Adrenal gland (tissue), 12 donors: ENCODE measurements around the gene FAM149B1. TPM values are rescaled to one million over a fixed set of nuclear protein-coding genes. Genes with fewer than 3 reads are reported as not detected.
A peak's percentile ranks its signal among the peaks of the same experiment; 100 is the strongest.

Experiments
- DNase-seq, 7 donors: peaks; one replicate each; pipeline ENCODE4 v3.0.0-alpha.2; 2019 to 2020
- H3K27ac ChIP-seq, 5 donors: fragments of 200-600 bp; sonication (generic) in 4 of 5; 1 replicate in 3 of 5; 2 replicates in 2 of 5; pipeline versions ENCODE4 v1.5.1 to v1.8.0; 2016 to 2020; ENCODE audit warnings: mild to moderate bottlenecking in 1 of 5
- H3K27me3 ChIP-seq: fragments of 200-600 bp; 2 replicates; pipeline ENCODE4 v1.8.0; 2021
- H3K36me3 ChIP-seq, 2 donors: fragments of 200-600 bp; replicated peaks in 1 of 2; 1 replicate in 1 of 2; 2 replicates in 1 of 2; pipeline versions ENCODE4 v1.5.1 to v1.8.0; 2018 to 2022
- H3K4me1 ChIP-seq, 2 donors: fragments of 200-600 bp; replicated peaks in 1 of 2; 1 replicate in 1 of 2; 2 replicates in 1 of 2; pipeline versions ENCODE4 v1.5.1 to v1.8.0; 2018 to 2021
- H3K4me3 ChIP-seq, 4 donors: fragments of 200-600 bp; sonication (generic) in 3 of 4; one replicate each; pipeline ENCODE4 v1.5.1; 2016 to 2018
- H3K9me3 ChIP-seq, 3 donors: fragments of 200-600 bp; sonication (generic) in 1 of 3; replicated peaks in 1 of 3; 1 replicate in 2 of 3; 2 replicates in 1 of 3; pipeline versions ENCODE4 v1.5.1 to v1.8.0; 2016 to 2021
- CTCF ChIP-seq, 6 experiments: fragments of 450-650 bp in 4 of 6; fragments of 200-600 bp in 2 of 6; sonication (generic) in 1 of 6; IDR thresholded peaks; 1 replicate in 5 of 6; 2 replicates in 1 of 6; pipeline versions ENCODE4 v1.5.1 to v1.8.0; 2016 to 2021; ENCODE audit warnings: antibody characterized with exemption in 6 of 6, mild to moderate bottlenecking in 2 of 6, moderate library complexity in 1 of 6
- POLR2A ChIP-seq, 2 donors: fragments of 450-650 bp; IDR thresholded peaks; one replicate each; pipeline ENCODE4 v1.6.1; 2017; ENCODE audit warnings: antibody characterized with exemption in 2 of 2, mild to moderate bottlenecking in 2 of 2, moderate library complexity in 1 of 2
- WGBS, 4 donors: extraction: QIAGEN DNeasy Blood & Tissue Kit in 2 of 4; methylation state at CpG; one replicate each; pipeline versions ENCODE4 v1.1.5 to v1.1.7; 2013 to 2017; 5-methylcytosine and 5-hydroxymethylcytosine counted together
- intact Hi-C, 2 donors: fragments of 100-400 bp; cut with DNase I; formaldehyde crosslinking; loops; one replicate each; pipeline versions ENCODE4 v1.14.1 to v1.15.0; 2022 to 2023
- polyA plus RNA-seq, 3 donors: library from polyadenylated mRNA; stranded (reverse); fragments of 200-250 nt in 2 of 3; fragments of 350-450 nt in 1 of 3; fragmentation: Illumina TruSeq in 1 of 3; extraction: RNeasy Lipid Tissue Mini Kit (QIAGEN cat#74804) in 1 of 3; gene quantifications; one replicate each; pipeline ENCODE4 v1.2.3, GENCODE V29; 2013 to 2014
- total RNA-seq, 9 donors: library from RNA; depleted of rRNA in 4 of 9; stranded (reverse); fragments of >200 nt in 4 of 9; fragments of 120-200 nt in 1 of 9; fragmentation: NEBNext Ultra II Directional in 1 of 9; extraction: Animal tissue kit (Norgen Biotek cat#: 25700) in 1 of 9; gene quantifications; one replicate each; pipeline versions ENCODE4 v1.1.0 to v1.2.4, GENCODE V29; 2013 to 2023
- donor health status: healthy with polysubstance abuse.
- donor health status: Bipolar disorder and iron deficiency.
- donor health status: DM: yes; HTN: yes; CAD: no.
- donor health status: DM: no; HTN: no; CAD: no.
- donor health status: DM: no; HTN: no; CAD: no.
- donor health status: DM: yes; HTN: yes; CAD: no.

FAM149B1 gene
- total and polyA plus RNA-seq, 12 donors, result 10.9 to 36.7 (median 20.1) TPM

GRCh38 chr10:73226663-73227062, 58.7 kb downstream of the FAM149B1 start:
- DNase-seq, result no peak
- TF ChIP-seq POLR2A (IDR thresholded peaks at IDR 0.05), result no peak
- TF ChIP-seq CTCF (IDR thresholded peaks at IDR 0.05), result no peak
- Histone ChIP-seq H3K4me3 (no peak overlapping the region), H3K9me3 (no peaks in the 10 kb centered on the region), H3K4me1 (no peaks in the 10 kb centered on the region), H3K36me3 (no peaks in the 10 kb centered on the region), H3K27me3 (no peaks in the 10 kb centered on the region), H3K27ac (no peak overlapping the region)
- intact Hi-C loops, result no loop called here

DNA sequence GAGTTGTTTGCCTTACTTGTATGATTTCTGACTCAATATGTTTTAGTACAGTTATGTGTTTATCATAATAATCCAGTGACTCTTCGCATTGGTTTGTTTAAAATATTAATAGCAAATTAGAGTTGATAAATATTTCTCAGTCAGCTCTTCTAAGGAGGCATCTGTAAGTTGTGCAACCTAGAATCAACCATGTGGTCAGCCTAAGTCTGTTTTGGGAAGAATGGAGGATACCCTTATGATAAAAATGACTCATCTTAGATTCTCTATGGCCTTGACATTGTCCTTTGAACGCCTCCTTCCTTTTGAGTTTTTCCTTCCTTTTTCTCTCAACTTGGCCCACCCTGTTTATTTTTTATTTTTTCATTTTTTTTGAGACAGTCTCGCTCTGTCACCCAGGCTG, 60.3 kb downstream of the FAM149B1 start:
- TF ChIP-seq POLR2A (IDR thresholded peaks at IDR 0.05) (no peak), CTCF (IDR thresholded peaks at IDR 0.05) (no peak)
- Histone ChIP-seq H3K4me1 (no peaks in the 10 kb centered on the region), H3K4me3 (no peak overlapping the region), H3K27me3 (no peaks in the 10 kb centered on the region), H3K36me3 (no peaks in the 10 kb centered on the region), H3K27ac (peak overlapping the region in 1 of 5 donors; percentile 5), H3K9me3 (no peaks in the 10 kb centered on the region)
- no peak for DNase-seq
- intact Hi-C loops, result no loop called here
- 63 to 74% (median 70%) methylated on average over 3 of the region's 3 CpGs for WGBS, 4 donors

- Histone ChIP-seq H3K27me3 (no peaks in the 10 kb centered on the region), H3K4me1 (no peaks in the 10 kb centered on the region), H3K4me3 (no peak overlapping the region), H3K9me3 (no peaks in the 10 kb centered on the region), H3K27ac (no peak overlapping the region), H3K36me3 (peaks cover 0 to 3% of the 10 kb centered on the region in 2 donors)
- 71 to 81% (median 78%) methylated on average over 6 of the region's 6 CpGs for WGBS, 4 donors
- DNase-seq, result no peak
- intact Hi-C loops, result no loop called here
- TF ChIP-seq CTCF (IDR thresholded peaks at IDR 0.05) (no peak), POLR2A (IDR thresholded peaks at IDR 0.05) (no peak)
Measured at GRCh38 chr10:73229567-73229966, 61.6 kb downstream of the FAM149B1 start.

- TF ChIP-seq CTCF (IDR thresholded peaks at IDR 0.05), result no peak
- H3K4me3 ChIP-seq, result no peak overlapping the region
- no peaks in the 10 kb centered on the region for H3K4me1 ChIP-seq
- no peaks in the 10 kb centered on the region for H3K27me3 ChIP-seq
- H3K9me3 ChIP-seq, result no peaks in the 10 kb centered on the region
- intact Hi-C loops, result no loop called here
- no peak for DNase-seq
- 88 to 93% (median 90%) methylated on average over 8 of the region's 8 CpGs for WGBS, 4 donors
- no peak overlapping the region for H3K27ac ChIP-seq
- peaks cover 0 to 16% of the 10 kb centered on the region in 2 donors for H3K36me3 ChIP-seq
Measured at GRCh38 chr10:73232887-73233286, 65.0 kb downstream of the FAM149B1 start.
